IMR-90 (cell line): Measurements from ENCODE around the gene ANKRD31. TPM values are rescaled to one million over a fixed set of nuclear protein-coding genes. Genes with fewer than 3 reads are reported as not detected.

Experiments used
- ATAC-seq: fragments of 200-7000 bp; cut with Tn5 transposase; 2 replicates; pipeline ENCODE4 v1.9.1; 2020; ENCODE audit warnings: low read depth, mild to moderate bottlenecking, moderate library complexity
- BruUV-seq: library from RNA; stranded (reverse); fragments of 400-500 nt; replicated peaks from 2 replicates; lab custom pipeline; 2021; lab: Mats Ljungman, UMichigan
- CTCF ChIA-PET: fragments of 300-600 bp; formaldehyde crosslinking; extraction: SDS; loops from one replicate; lab custom pipeline; 2021; ENCODE audit warnings: antibody characterized with exemption; lab: Yijun Ruan, JAX
- POLR2A ChIA-PET: fragments of 300-600 bp; sonication (Branson Sonifier 250); formaldehyde crosslinking; loops from one replicate; lab custom pipeline; 2022; ENCODE audit warnings: antibody characterized with exemption; ENCODE audit not compliant: unreplicated experiment; lab: Charles Lee
- DNase-seq: peaks from one replicate; pipeline ENCODE4 v3.0.0; 2013
- H2AFZ ChIP-seq: replicated peaks from 2 replicates; pipeline ENCODE3; 2013; ENCODE audit warnings: low read length, mild to moderate bottlenecking; ENCODE audit not compliant: poor library complexity
- H2AK5ac ChIP-seq: 2 replicates; pipeline ENCODE4 v1.6.1; 2013; ENCODE audit warnings: low read depth, low read length, inconsistent platforms
- H2AK9ac ChIP-seq: replicated peaks from 2 replicates; pipeline ENCODE3; 2013; ENCODE audit warnings: mild to moderate bottlenecking, low read depth, low read length, moderate library complexity; ENCODE audit not compliant: poor library complexity
- H2BK120ac ChIP-seq: 2 replicates; pipeline ENCODE4 v1.6.1; 2013; ENCODE audit warnings: low read depth, low read length, inconsistent platforms
- H2BK15ac ChIP-seq: 3 replicates; pipeline ENCODE4 v1.6.1; 2013; ENCODE audit warnings: low read depth, low read length, inconsistent platforms
- H2BK20ac ChIP-seq: 2 replicates; pipeline ENCODE4 v1.6.1; 2013; ENCODE audit warnings: low read depth, mild to moderate bottlenecking, inconsistent platforms, low read length, moderate library complexity
- H2BK5ac ChIP-seq: 2 replicates; pipeline ENCODE4 v1.6.1; 2013; ENCODE audit warnings: mild to moderate bottlenecking, low read depth, low read length, inconsistent platforms; ENCODE audit not compliant: poor library complexity, severe bottlenecking
- H3K14ac ChIP-seq: replicated peaks from 2 replicates; pipeline ENCODE4 v1.6.1; 2013; ENCODE audit warnings: low read depth, low read length, inconsistent platforms
- H3K18ac ChIP-seq: 2 replicates; pipeline ENCODE4 v1.6.1; 2013; ENCODE audit warnings: low read depth, low read length, control low read depth
- H3K23ac ChIP-seq: 2 replicates; pipeline ENCODE4 v1.6.1; 2013; ENCODE audit warnings: low read depth, low read length, inconsistent platforms
- H3K27ac ChIP-seq: 2 replicates; pipeline ENCODE4 v1.5.1; 2013; ENCODE audit warnings: mild to moderate bottlenecking, control low read depth, low read length; ENCODE audit not compliant: insufficient read depth
- H3K27me3 ChIP-seq: 2 replicates; pipeline ENCODE4 v1.6.1; 2013; ENCODE audit warnings: low read length; ENCODE audit not compliant: control insufficient read depth, insufficient read depth
- H3K36me3 ChIP-seq: 2 replicates; pipeline ENCODE4 v1.6.1; 2013; ENCODE audit warnings: low read length, mixed read lengths; ENCODE audit not compliant: control insufficient read depth, insufficient read depth
- H3K4ac ChIP-seq: 2 replicates; pipeline ENCODE4 v1.6.1; 2013; ENCODE audit warnings: low read depth, low read length, inconsistent platforms
- H3K4me1 ChIP-seq: 2 replicates; pipeline ENCODE4 v1.6.1; 2013; ENCODE audit warnings: low read length, mixed read lengths; ENCODE audit not compliant: control insufficient read depth, insufficient read depth
- H3K4me2 ChIP-seq: 2 replicates; pipeline ENCODE4 v1.6.1; 2013; ENCODE audit warnings: low read depth, mild to moderate bottlenecking, control low read depth, low read length, moderate library complexity
- H3K4me3 ChIP-seq: 2 replicates; pipeline ENCODE4 v1.5.1; 2013; ENCODE audit warnings: low read depth, mild to moderate bottlenecking, control low read depth, low read length, moderate library complexity; ENCODE audit not compliant: insufficient read depth
- H3K56ac ChIP-seq: 2 replicates; pipeline ENCODE4 v1.6.1; 2013; ENCODE audit warnings: low read length, inconsistent platforms; ENCODE audit not compliant: insufficient read depth; ENCODE audit errors: extremely low read depth
- H3K79me1 ChIP-seq, 2 experiments: 2 replicates each; pipeline ENCODE4 v1.6.1; 2013; ENCODE audit warnings: low read length in 2 of 2, inconsistent platforms in 1 of 2, low read depth in 1 of 2
- H3K9ac ChIP-seq: 2 replicates; pipeline ENCODE4 v1.6.1; 2013; ENCODE audit warnings: low read depth, low read length, control low read depth
- H3K9me1 ChIP-seq: 2 replicates; pipeline ENCODE4 v1.6.1; 2013; ENCODE audit warnings: low read length, inconsistent platforms; ENCODE audit not compliant: insufficient read depth
- H3K9me3 ChIP-seq: 2 replicates; pipeline ENCODE4 v1.6.1; 2013; ENCODE audit warnings: low read length; ENCODE audit not compliant: control insufficient read depth, insufficient read depth
- H4K20me1 ChIP-seq: 2 replicates; pipeline ENCODE4 v1.6.1; 2013; ENCODE audit warnings: low read length, inconsistent platforms; ENCODE audit not compliant: insufficient read depth
- H4K5ac ChIP-seq: 2 replicates; pipeline ENCODE4 v1.6.1; 2013; ENCODE audit warnings: mild to moderate bottlenecking, low read depth, low read length, control low read depth
- H4K8ac ChIP-seq, 2 experiments: 2 replicates each; pipeline ENCODE4 v1.6.1; 2013; ENCODE audit warnings: low read depth in 2 of 2, low read length in 2 of 2, control low read depth in 1 of 2, inconsistent platforms in 1 of 2
- H4K91ac ChIP-seq: 2 replicates; pipeline ENCODE4 v1.6.1; 2013; ENCODE audit warnings: low read depth, low read length, inconsistent platforms; ENCODE audit not compliant: insufficient read depth
- BHLHE40 ChIP-seq: fragments of 150-350 bp; IDR thresholded peaks from 2 replicates; pipeline ENCODE4 v1.6.1; 2016; ENCODE audit warnings: mild to moderate bottlenecking, low read depth, low read length
- CEBPB ChIP-seq: IDR thresholded peaks from 2 replicates; pipeline ENCODE4 v1.6.1; 2012; ENCODE audit warnings: low read depth, low read length, improper control_type of control experiment
- CHD1 ChIP-seq: IDR thresholded peaks from 2 replicates; pipeline ENCODE4 v1.6.1; 2012; ENCODE audit warnings: low read depth, low read length, improper control_type of control experiment
- CTCF ChIP-seq: conservative IDR thresholded peaks from 2 replicates; pipeline ENCODE4 v1.5.1; 2012; ENCODE audit warnings: mild to moderate bottlenecking, low read depth, low read length, improper control_type of control experiment
- ELK1 ChIP-seq: fragments of 150-350 bp; IDR thresholded peaks from 2 replicates; pipeline ENCODE4 v1.6.1; 2016; ENCODE audit warnings: low read depth, mild to moderate bottlenecking, low read length, moderate library complexity, borderline replicate concordance
- FOS ChIP-seq: fragments of 150-350 bp; IDR thresholded peaks from 2 replicates; pipeline ENCODE4 v1.6.1; 2016; ENCODE audit warnings: low read depth, low read length
- MAFK ChIP-seq: IDR thresholded peaks from 2 replicates; pipeline ENCODE4 v1.6.1; 2012; ENCODE audit warnings: low read depth, low read length, improper control_type of control experiment
- MAZ ChIP-seq: IDR thresholded peaks from 2 replicates; pipeline ENCODE4 v1.6.1; 2012; ENCODE audit warnings: low read depth, mild to moderate bottlenecking, low read length, improper control_type of control experiment, moderate library complexity, borderline replicate concordance
- MXI1 ChIP-seq: IDR thresholded peaks from 2 replicates; pipeline ENCODE4 v1.6.1; 2012; ENCODE audit warnings: low read depth, mild to moderate bottlenecking, low read length, moderate library complexity, borderline replicate concordance
- NFE2L2 ChIP-seq: fragments of 150-350 bp; IDR thresholded peaks from 2 replicates; pipeline ENCODE4 v1.6.1; 2016; ENCODE audit warnings: low read depth, mild to moderate bottlenecking, low read length
- POLR2A ChIP-seq: IDR thresholded peaks from 2 replicates; pipeline ENCODE4 v1.6.1; 2012; ENCODE audit warnings: mild to moderate bottlenecking, low read depth, low read length
- RAD21 ChIP-seq: IDR thresholded peaks from 2 replicates; pipeline ENCODE4 v1.6.1; 2012; ENCODE audit warnings: low read length, improper control_type of control experiment
- RCOR1 ChIP-seq: IDR thresholded peaks from 2 replicates; pipeline ENCODE4 v1.6.1; 2012; ENCODE audit warnings: mild to moderate bottlenecking, low read length, improper control_type of control experiment; ENCODE audit not compliant: insufficient replicate concordance
- RFX5 ChIP-seq: IDR thresholded peaks from 2 replicates; pipeline ENCODE4 v1.8.0; 2012; ENCODE audit warnings: low read depth, mild to moderate bottlenecking, low read length, moderate library complexity
- SMC3 ChIP-seq: fragments of 150-350 bp; IDR thresholded peaks from 2 replicates; pipeline ENCODE4 v1.6.1; 2016; ENCODE audit warnings: low read depth, mild to moderate bottlenecking, antibody characterized with exemption, low read length, moderate library complexity
- USF2 ChIP-seq: fragments of 150-350 bp; IDR thresholded peaks from 2 replicates; pipeline ENCODE4 v1.6.1; 2017; ENCODE audit warnings: mild to moderate bottlenecking, antibody characterized with exemption, low read length, low read depth
- dilution Hi-C: fragments of 300-500 bp; cut with HindIII; formaldehyde crosslinking; loops from one replicate; pipeline ENCODE4 v1.14.3; 2018; ENCODE audit warnings: low sequenced_read_pairs; ENCODE audit not compliant: unreplicated experiment
- in situ Hi-C: fragments of 300-500 bp; cut with MboI; formaldehyde crosslinking; loops from 3 replicates; pipeline ENCODE4 v1.14.3; 2019; ENCODE audit warnings: low sequenced_read_pairs, inconsistent platforms, mixed read lengths
- intact Hi-C: fragments of 100-400 bp; cut with micrococcal nuclease; formaldehyde crosslinking; loops from 2 replicates; pipeline ENCODE4 v1.10.0; 2022
- polyA plus RNA-seq, 3 experiments: library from polyadenylated mRNA; depleted of rRNA; stranded (reverse); fragments of >200 nt; gene quantifications; 2 replicates each; pipeline ENCODE4 v1.2.3, GENCODE V29; 2012; ENCODE audit warnings: low replicate concordance in 1 of 3
- total RNA-seq: library from RNA; depleted of rRNA; stranded (reverse); fragments of >200 nt; gene quantifications from 2 replicates; pipeline ENCODE4 v1.2.3, GENCODE V29; 2012

ANKRD31 gene
- total and polyA plus RNA-seq, 2 of the 4 experiments (the other 2 are of a cell fraction), result under 0.01 to 0.02 TPM

GRCh38 chr5:75071100-75071499, 165.6 kb downstream of the ANKRD31 start:
- in situ Hi-C loops, result no loop called here
- no peak for ATAC-seq
- BruUV-seq, result no TSS peak

More at GRCh38 chr5:75071100-75071499, 165.6 kb downstream of the ANKRD31 start:
- TF ChIP-seq RCOR1, result no peak
- TF ChIP-seq CHD1, result no peak
- no peak for TF ChIP-seq RAD21
- no peak for TF ChIP-seq POLR2A
- no peak for TF ChIP-seq MAFK
- TF ChIP-seq MXI1, result no peak
- no peak for TF ChIP-seq RFX5
- no peak for TF ChIP-seq MAZ
- TF ChIP-seq USF2, result no peak
- no peak for TF ChIP-seq SMC3
- no peak for TF ChIP-seq BHLHE40
- no peak for TF ChIP-seq ELK1
- no peak for TF ChIP-seq CEBPB
- no peak for TF ChIP-seq FOS
- TF ChIP-seq CTCF, result no peak
- TF ChIP-seq NFE2L2, result no peak
- H3K4ac ChIP-seq, result no peak overlapping the region
- H3K4me2 ChIP-seq, result no peak overlapping the region
- H3K9ac ChIP-seq, result no peak overlapping the region
- H3K36me3 ChIP-seq, result no peaks in the 10 kb centered on the region
- no peak overlapping the region for H2AK5ac ChIP-seq
- no peak for DNase-seq
- H2BK20ac ChIP-seq, result no peak overlapping the region
- H3K56ac ChIP-seq, result no peak overlapping the region
- H2BK15ac ChIP-seq, result no peak overlapping the region
- H2BK5ac ChIP-seq, result no peak overlapping the region
- no peak overlapping the region for H4K5ac ChIP-seq
- dilution Hi-C loops (no loop called here), intact Hi-C loops (no loop called here)
- H3K79me1 ChIP-seq, result no peaks in the 10 kb centered on the region
- H3K14ac ChIP-seq, result no peak overlapping the region
- H3K18ac ChIP-seq, result no peak overlapping the region
- no peaks in the 10 kb centered on the region for H3K4me1 ChIP-seq
- H2AFZ ChIP-seq, result no peak overlapping the region
- no peak overlapping the region for H3K4me3 ChIP-seq
- H2AK9ac ChIP-seq, result no peak overlapping the region
- H4K91ac ChIP-seq, result no peak overlapping the region
- ChIA-PET CTCF (interaction anchor here (0.7 kb wide), 1 partner anchor 185 kb away, joined by 11 read pairs; no protein-coding TSS in a partner anchor), POLR2A (no interaction called here)
- peaks cover 3% of the 10 kb centered on the region; the same call in 1 of the 2 replicates for H3K27me3 ChIP-seq
- H2BK120ac ChIP-seq, result no peak overlapping the region
- no peak overlapping the region for H3K23ac ChIP-seq
- H3K9me3 ChIP-seq, result no peaks in the 10 kb centered on the region
- H3K27ac ChIP-seq, result no peak overlapping the region
- no peaks in the 10 kb centered on the region for H3K9me1 ChIP-seq
- H4K20me1 ChIP-seq, result no peaks in the 10 kb centered on the region
- H4K8ac ChIP-seq, result no peak overlapping the region
